Measurements from ENCODE around the gene DGKI. TPM values are rescaled to one million over a fixed set of nuclear protein-coding genes. Genes with fewer than 3 reads are reported as not detected.

Gene DGKI
- total RNA-seq, 1 experiment from 2014 or later: 0.15 TPM

DNA sequence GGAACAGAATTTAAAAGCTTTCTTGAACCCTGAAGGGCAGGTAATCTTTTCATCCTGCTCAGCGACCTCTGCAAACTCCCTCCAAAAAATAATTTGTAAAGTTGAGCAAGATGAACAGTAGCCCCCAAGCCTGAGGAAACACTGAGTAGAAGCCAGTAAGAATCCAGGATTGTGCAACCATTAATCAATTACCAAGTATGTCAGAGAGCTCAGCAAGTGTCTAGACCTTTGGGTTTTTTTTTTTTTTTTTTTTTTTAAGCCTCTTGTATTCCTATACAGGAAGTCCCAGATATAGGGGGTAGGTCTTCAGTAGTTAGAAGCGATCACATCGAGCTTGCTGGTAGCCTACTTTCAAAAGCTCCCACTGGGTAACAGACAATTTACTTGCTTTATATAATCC is 155.2 kb downstream of the DGKI start:
- intact Hi-C loops (cut with micrococcal nuclease): no loop called here
- no peak for DNase-seq (ENCODE audit: low read depth, low spot score)
- Histone ChIP-seq H3K9ac (ENCODE audit: low read length) (no peak overlapping the region), H3K4me3 (replicated peaks in 1 of 2; ENCODE audit: low read depth in 1 of 2, low read length in 2 of 2) (no peak overlapping the region), H3K27ac (ENCODE audit: low read depth, low read length) (no peak overlapping the region), H3K9me2 (ENCODE audit: insufficient read depth) (no peaks in the 10 kb centered on the region), H3K4me2 (ENCODE audit: low read length) (no peak overlapping the region), H4K20me1 (ENCODE audit: insufficient read depth) (no peaks in the 10 kb centered on the region), H3K36me3 (ENCODE audit: control insufficient read depth in 1 of 2, insufficient read depth in 2 of 2, low read length in 2 of 2) (no peaks in the 10 kb centered on the region), H2AFZ (ENCODE audit: low read depth, low read length, poor library complexity, severe bottlenecking) (no peak overlapping the region), H3K4me1 (ENCODE audit: control insufficient read depth in 1 of 2, insufficient read depth in 2 of 2, low read length in 2 of 2) (no peaks in the 10 kb centered on the region), H3K79me2 (ENCODE audit: insufficient read depth, low read length) (no peaks in the 10 kb centered on the region), H3K27me3 (ENCODE audit: insufficient read depth, low read length) (peaks cover 37% of the 10 kb centered on the region), H3K9me3 (ENCODE audit: control insufficient read depth in 1 of 2, insufficient read depth in 1 of 2, low read depth in 1 of 2, low read length in 2 of 2) (no peaks in the 10 kb centered on the region)
- TF ChIP-seq EZH2phosphoT487 (IDR thresholded peaks at IDR 0.05; ENCODE audit: borderline replicate concordance): no peak
- ATAC-seq: no peak
- no TSS peak for BruUV-seq (replicated peaks)
- CTCF ChIA-PET: interaction anchor here (0.7 kb wide), 1 partner anchor 364 kb away, joined by 3 read pairs; no protein-coding TSS in a partner anchor
- RAD21 ChIA-PET (ENCODE audit: low non-redundant PET in 1 of 2, low total read pairs in 2 of 2, uncharacterized antibody in 2 of 2, unreplicated experiment in 2 of 2): no interaction called here
- POLR2A ChIA-PET: no interaction called here

DNA sequence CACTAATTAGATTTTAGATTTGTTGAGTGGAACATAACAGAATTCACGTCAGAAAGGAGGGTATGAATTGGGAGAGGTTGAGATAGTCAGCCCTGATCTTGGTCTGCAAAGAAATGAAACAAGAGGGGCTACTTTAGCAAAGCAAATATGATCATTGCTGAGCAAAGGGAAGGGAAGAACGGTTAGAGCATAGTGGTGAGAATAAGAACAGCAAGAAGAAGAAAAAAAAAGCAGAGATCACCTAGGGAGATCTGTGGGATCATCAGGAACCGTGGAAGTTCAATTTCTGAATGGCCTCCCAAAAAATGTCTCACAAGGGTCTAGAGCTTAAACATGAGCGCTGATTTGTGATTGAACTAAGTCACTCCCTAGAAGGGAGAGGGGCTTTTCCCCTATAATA is 156.1 kb downstream of the DGKI start:
- H3K27me3 ChIP-seq (ENCODE audit: insufficient read depth, low read length): peaks cover 45% of the 10 kb centered on the region
- H4K20me1 ChIP-seq (ENCODE audit: insufficient read depth): no peaks in the 10 kb centered on the region
- no peak overlapping the region for H3K4me2 ChIP-seq (ENCODE audit: low read length)
- no peaks in the 10 kb centered on the region for H3K4me1 ChIP-seq (ENCODE audit: control insufficient read depth in 1 of 2, insufficient read depth in 2 of 2, low read length in 2 of 2)
- DNase-seq (ENCODE audit: low read depth, low spot score) (no peak), ATAC-seq (no peak)
- intact Hi-C loops (cut with micrococcal nuclease): no loop called here
- ChIA-PET CTCF (no interaction called here), RAD21 (ENCODE audit: low non-redundant PET in 1 of 2, low total read pairs in 2 of 2, uncharacterized antibody in 2 of 2, unreplicated experiment in 2 of 2) (no interaction called here), POLR2A (no interaction called here)
- BruUV-seq (replicated peaks): no TSS peak
- TF ChIP-seq ELF1 (IDR thresholded peaks at IDR 0.05; ENCODE audit: borderline replicate concordance, low read depth) (no peak), ZNF274 (IDR thresholded peaks at IDR 0.05; ENCODE audit: low read depth, low read length) (no peak), EGR1 (IDR thresholded peaks at IDR 0.05; ENCODE audit: low read depth) (no peak)
- TF ChIP-seq, protein P1, sequence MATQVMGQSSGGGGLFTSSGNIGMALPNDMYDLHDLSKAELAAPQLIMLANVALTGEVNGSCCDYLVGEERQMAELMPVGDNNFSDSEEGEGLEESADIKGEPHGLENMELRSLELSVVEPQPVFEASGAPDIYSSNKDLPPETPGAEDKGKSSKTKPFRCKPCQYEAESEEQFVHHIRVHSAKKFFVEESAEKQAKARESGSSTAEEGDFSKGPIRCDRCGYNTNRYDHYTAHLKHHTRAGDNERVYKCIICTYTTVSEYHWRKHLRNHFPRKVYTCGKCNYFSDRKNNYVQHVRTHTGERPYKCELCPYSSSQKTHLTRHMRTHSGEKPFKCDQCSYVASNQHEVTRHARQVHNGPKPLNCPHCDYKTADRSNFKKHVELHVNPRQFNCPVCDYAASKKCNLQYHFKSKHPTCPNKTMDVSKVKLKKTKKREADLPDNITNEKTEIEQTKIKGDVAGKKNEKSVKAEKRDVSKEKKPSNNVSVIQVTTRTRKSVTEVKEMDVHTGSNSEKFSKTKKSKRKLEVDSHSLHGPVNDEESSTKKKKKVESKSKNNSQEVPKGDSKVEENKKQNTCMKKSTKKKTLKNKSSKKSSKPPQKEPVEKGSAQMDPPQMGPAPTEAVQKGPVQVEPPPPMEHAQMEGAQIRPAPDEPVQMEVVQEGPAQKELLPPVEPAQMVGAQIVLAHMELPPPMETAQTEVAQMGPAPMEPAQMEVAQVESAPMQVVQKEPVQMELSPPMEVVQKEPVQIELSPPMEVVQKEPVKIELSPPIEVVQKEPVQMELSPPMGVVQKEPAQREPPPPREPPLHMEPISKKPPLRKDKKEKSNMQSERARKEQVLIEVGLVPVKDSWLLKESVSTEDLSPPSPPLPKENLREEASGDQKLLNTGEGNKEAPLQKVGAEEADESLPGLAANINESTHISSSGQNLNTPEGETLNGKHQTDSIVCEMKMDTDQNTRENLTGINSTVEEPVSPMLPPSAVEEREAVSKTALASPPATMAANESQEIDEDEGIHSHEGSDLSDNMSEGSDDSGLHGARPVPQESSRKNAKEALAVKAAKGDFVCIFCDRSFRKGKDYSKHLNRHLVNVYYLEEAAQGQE (IDR thresholded peaks at IDR 0.05; ENCODE audit: low read depth): no peak
- H3K9ac ChIP-seq (ENCODE audit: low read length): no peak overlapping the region
- no peaks in the 10 kb centered on the region for H3K79me2 ChIP-seq (ENCODE audit: insufficient read depth, low read length)
- H3K4me3 ChIP-seq (replicated peaks in 1 of 2; ENCODE audit: low read depth in 1 of 2, low read length in 2 of 2): no peak overlapping the region
- no peaks in the 10 kb centered on the region for H3K36me3 ChIP-seq (ENCODE audit: control insufficient read depth in 1 of 2, insufficient read depth in 2 of 2, low read length in 2 of 2)
- H3K9me2 ChIP-seq (ENCODE audit: insufficient read depth): no peaks in the 10 kb centered on the region
- H3K27ac ChIP-seq (ENCODE audit: low read depth, low read length): no peak overlapping the region
- no peaks in the 10 kb centered on the region for H3K9me3 ChIP-seq (ENCODE audit: control insufficient read depth in 1 of 2, insufficient read depth in 1 of 2, low read depth in 1 of 2, low read length in 2 of 2)
- no peak overlapping the region for H2AFZ ChIP-seq (ENCODE audit: low read depth, low read length, poor library complexity, severe bottlenecking)

Measured in HCT116 (cell line).